Measurements from ENCODE around the gene MED20. TPM values are rescaled to one million over a fixed set of nuclear protein-coding genes. Genes with fewer than 3 reads are reported as not detected.

Gene MED20
- polyA plus RNA-seq, 2 of the 4 experiments (the other 2 are of a cell fraction), result 18.4 to 29.3 TPM

DNA sequence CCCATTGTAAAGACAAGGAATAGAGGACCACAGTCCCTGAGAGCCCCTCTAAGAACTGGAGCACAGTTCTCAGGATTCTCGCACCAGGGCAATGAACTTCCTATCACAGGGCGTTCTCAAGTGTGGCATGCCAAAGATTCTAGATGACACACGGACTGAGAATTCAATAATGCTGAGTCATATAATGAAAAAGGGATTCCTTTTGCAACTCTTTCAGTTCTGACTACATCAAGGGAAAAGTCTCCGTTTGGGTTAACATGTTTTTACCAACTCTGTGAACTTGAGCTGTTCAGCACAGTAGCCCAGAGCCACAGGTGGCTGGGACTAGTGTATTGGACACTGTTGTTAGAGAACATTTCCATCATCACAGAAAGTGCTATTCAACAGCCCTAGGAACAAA lies 3.4 kb downstream of the MED20 start:
- TF ChIP-seq EP300 (IDR thresholded peaks at IDR 0.05), result peak in 1 of 2 experiments; percentile 60; a peak in 1 of 5 replicates
- peak in 1 of 2 experiments; percentile 59; a peak in 2 of 5 replicates for TF ChIP-seq JUN (IDR thresholded peaks at IDR 0.05)
- TF ChIP-seq, protein P1, sequence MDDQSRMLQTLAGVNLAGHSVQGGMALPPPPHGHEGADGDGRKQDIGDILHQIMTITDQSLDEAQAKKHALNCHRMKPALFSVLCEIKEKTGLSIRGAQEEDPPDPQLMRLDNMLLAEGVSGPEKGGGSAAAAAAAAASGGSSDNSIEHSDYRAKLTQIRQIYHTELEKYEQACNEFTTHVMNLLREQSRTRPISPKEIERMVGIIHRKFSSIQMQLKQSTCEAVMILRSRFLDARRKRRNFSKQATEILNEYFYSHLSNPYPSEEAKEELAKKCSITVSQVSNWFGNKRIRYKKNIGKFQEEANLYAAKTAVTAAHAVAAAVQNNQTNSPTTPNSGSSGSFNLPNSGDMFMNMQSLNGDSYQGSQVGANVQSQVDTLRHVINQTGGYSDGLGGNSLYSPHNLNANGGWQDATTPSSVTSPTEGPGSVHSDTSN (IDR thresholded peaks at IDR 0.05), result no peak
- TF ChIP-seq EHF (CRISPR knock-in tag; IDR thresholded peaks at IDR 0.05), result no peak
- TF ChIP-seq FOSL2 (IDR thresholded peaks at IDR 0.05), result peak; percentile 76
- peak; percentile 94 for TF ChIP-seq FOSL2 (CRISPR knock-in tag; IDR thresholded peaks at IDR 0.05)
- TF ChIP-seq NFE2L2 (conservative IDR thresholded peaks at IDR 0.05; ENCODE audit: low read length), result peak; percentile 99
- TF ChIP-seq HOXA7 (CRISPR knock-in tag; IDR thresholded peaks at IDR 0.05), result no peak
- peak in 1 of 2 experiments; percentile 74; a peak in 2 of 4 replicates for TF ChIP-seq CEBPB (IDR thresholded peaks at IDR 0.05)
- no peak for TF ChIP-seq NPAS2 (CRISPR knock-in tag; IDR thresholded peaks at IDR 0.05; ENCODE audit: borderline replicate concordance)
- peak; percentile 100 for TF ChIP-seq MAFK (IDR thresholded peaks at IDR 0.05; ENCODE audit: partially characterized antibody)
- TF ChIP-seq ZNF302 (CRISPR knock-in tag; IDR thresholded peaks at IDR 0.05), result no peak
- TF ChIP-seq CBX2 (IDR thresholded peaks at IDR 0.05; ENCODE audit: borderline replicate concordance, low read depth), result no peak
- no peak for TF ChIP-seq ZFP36 (IDR thresholded peaks at IDR 0.05; ENCODE audit: borderline replicate concordance, partially characterized antibody)
- TF ChIP-seq HDAC2 (IDR thresholded peaks at IDR 0.05), result no peak
- TF ChIP-seq RNF2 (IDR thresholded peaks at IDR 0.05; ENCODE audit: borderline replicate concordance, low read depth), result no peak
- TF ChIP-seq NR3C1 (IDR thresholded peaks at IDR 0.05), result no peak
- TF ChIP-seq FOXS1 (CRISPR knock-in tag; IDR thresholded peaks at IDR 0.05), result no peak
- TF ChIP-seq KDM1A (IDR thresholded peaks at IDR 0.05; ENCODE audit: low read depth), result no peak
- no peak for TF ChIP-seq CBX8 (IDR thresholded peaks at IDR 0.05)
- no peak for TF ChIP-seq MAZ (IDR thresholded peaks at IDR 0.05; ENCODE audit: borderline replicate concordance, low read depth, low read length)
- TF ChIP-seq GATA3 (IDR thresholded peaks at IDR 0.05; ENCODE audit: borderline replicate concordance), result peak; percentile 59; the same call in 1 of the 2 replicates
- TF ChIP-seq FOSB (CRISPR knock-in tag; IDR thresholded peaks at IDR 0.05), result no peak
- TF ChIP-seq, protein P2, sequence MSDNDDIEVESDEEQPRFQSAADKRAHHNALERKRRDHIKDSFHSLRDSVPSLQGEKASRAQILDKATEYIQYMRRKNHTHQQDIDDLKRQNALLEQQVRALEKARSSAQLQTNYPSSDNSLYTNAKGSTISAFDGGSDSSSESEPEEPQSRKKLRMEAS (IDR thresholded peaks at IDR 0.05), result peak; percentile 40; the same call in 1 of the 2 replicates
- TF ChIP-seq JUNB (IDR thresholded peaks at IDR 0.05), result peak; percentile 76
- no peak for TF ChIP-seq RAD21 (conservative IDR thresholded peaks at IDR 0.05 in 1 of 2, IDR thresholded peaks at IDR 0.05 in 1 of 2)
- 0 out of 2 replicates have a peak, but pooled peaks have one; percentile 7 for TF ChIP-seq HOXB5 (CRISPR knock-in tag; IDR thresholded peaks at IDR 0.05)
- peaks cover 39% of the 10 kb centered on the region for H3K4me1 ChIP-seq
- peak overlapping the region; percentile 68 for H3K4me2 ChIP-seq
- peak overlapping the region; percentile 16; the same call in 1 of the 3 replicates for H3K4me3 ChIP-seq
- CTCF ChIA-PET, result interaction anchor here (1.6 kb wide), 1 partner anchor 126 kb away, joined by 5 read pairs; no protein-coding TSS in a partner anchor
- POLR2A ChIA-PET, result interaction anchor here (0.6 kb wide), 1 partner anchor 393 kb away, joined by 3 read pairs; no protein-coding TSS in a partner anchor
- no peak for FAIRE-seq
- ATAC-seq, result peak; percentile 60 to 67
- H3K9me3 ChIP-seq, result no peaks in the 10 kb centered on the region
- WGBS (ENCODE audit: missing lambda C conversion rate), result 3% methylated on average over 4 of the region's 4 CpGs
- DNase-seq (ENCODE audit: low read depth in 1 of 2, low spot score in 1 of 2), result peak; percentile 72 to 84
- peak overlapping the region; percentile 85 to 90 for H3K27ac ChIP-seq

DNA sequence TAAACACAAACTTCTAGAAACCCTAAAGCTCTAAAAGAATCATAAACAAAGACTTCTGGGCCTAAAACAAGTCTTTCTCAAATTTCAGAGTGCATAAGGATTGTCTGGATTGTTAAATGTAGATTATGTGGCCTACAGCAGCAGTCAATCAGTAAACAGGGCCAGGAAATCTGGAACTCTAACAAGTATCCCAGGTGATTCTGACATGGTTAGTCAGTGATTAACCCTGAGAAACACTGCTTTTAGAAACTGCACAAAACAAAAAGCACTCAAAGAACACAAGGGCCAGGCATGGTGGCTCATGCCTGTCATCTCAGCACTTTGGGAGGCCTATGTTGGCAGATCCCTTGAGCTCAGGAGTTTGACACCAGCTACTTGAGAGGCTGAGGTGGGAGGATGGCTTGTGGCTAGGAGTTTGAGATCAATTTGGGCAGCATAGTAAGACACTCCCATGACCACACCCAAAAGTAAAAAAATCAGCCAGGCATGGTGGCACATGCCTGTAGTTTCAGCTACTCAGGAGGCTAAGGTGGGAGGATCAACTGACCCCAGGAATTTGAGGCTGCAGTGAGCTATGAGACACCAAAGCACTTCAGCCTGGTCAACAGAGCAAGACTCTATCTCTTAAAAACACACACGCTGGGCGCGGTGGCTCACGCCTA lies 5.9 kb downstream of the MED20 start:
- no peaks in the 10 kb centered on the region for H3K9me3 ChIP-seq
- no peak overlapping the region for H3K4me3 ChIP-seq
- H3K4me2 ChIP-seq, result peak overlapping the region; percentile 27; the same call in 1 of the 3 replicates
- FAIRE-seq, result no peak
- ATAC-seq, result no peak
- H3K4me1 ChIP-seq, result peaks cover 39% of the 10 kb centered on the region
- H3K27ac ChIP-seq, result peak overlapping the region; percentile 20 to 72; a peak in 4 of 6 replicates
- 87% methylated on average over 4 of the region's 4 CpGs for WGBS (ENCODE audit: missing lambda C conversion rate)
- no peak for DNase-seq (ENCODE audit: low read depth in 1 of 2, low spot score in 1 of 2)
- ChIA-PET POLR2A (no interaction called here), CTCF (interaction anchor here (0.6 to 1.3 kb wide), 6 partner anchors 13 to 811 kb away, joined by 3 to 4 read pairs (median 3); no protein-coding TSS in a partner anchor)
- no peak for TF ChIP-seq CEBPB (IDR thresholded peaks at IDR 0.05)

Data from A549 (cell line).